Activated T-cell treated with anti-CD3 and anti-CD28 coated beads for 1 hour (primary cell): ENCODE results near the gene LRCH1.

Experiments
- DNase-seq: peaks from one replicate; pipeline ENCODE4 v3.0.0-alpha.2; 2020; ENCODE audit warnings: low read depth

LRCH1 gene

GRCh38 chr13:46615888-46616531 is 63.0 kb downstream of the LRCH1 start:
- no peak for DNase-seq

DNA sequence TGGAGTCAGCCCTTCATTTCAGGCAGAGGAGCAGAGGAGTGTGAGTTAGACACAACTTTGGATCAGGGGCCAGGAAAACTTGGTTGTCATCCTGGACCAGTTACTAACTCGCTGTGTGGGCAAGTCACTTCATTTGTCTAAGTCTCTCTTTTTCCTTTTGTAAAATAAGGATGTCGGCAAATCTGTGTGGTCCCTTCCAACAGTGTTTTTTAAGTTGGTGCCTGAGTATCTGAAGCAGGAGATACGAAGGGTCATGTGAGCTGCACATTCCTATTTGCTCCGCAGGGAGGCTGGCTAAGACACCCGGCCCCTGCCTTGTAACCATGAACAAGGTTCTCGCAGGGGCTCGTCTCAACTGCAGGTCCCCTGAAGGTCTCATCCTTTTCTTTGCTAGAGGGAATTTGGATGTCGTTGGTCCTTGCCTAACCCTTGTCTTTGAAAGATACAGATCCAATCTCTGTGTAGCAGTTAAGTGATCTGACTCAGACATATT is 64.3 kb downstream of the LRCH1 start:
- no peak for DNase-seq

- no peak for DNase-seq
Measured at GRCh38 chr13:46617885-46618284, 64.9 kb downstream of the LRCH1 start.

GRCh38 chr13:46618694-46619254 is 65.8 kb downstream of the LRCH1 start:
- DNase-seq, result no peak

DNA sequence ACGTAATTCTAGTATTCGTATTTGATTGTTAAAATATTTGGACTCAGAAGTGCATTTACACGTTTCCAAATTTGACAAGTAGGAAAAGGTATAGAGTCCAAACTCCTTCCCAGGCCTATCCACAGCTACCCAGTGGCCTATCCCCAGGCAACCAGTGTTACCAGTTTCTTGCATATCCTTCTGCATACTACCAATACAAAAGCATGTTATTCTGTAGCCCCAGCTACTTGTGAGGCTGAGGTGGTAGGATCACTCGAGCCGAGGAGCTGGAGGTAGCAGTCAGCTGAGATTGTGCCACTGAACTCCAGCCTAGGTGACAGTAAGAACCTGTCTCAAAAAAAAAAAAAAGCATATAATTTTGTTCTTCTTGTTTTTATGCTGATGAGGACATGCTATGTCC is 67.1 kb downstream of the LRCH1 start:
- no peak for DNase-seq

GRCh38 chr13:46620471-46620870 is 67.5 kb downstream of the LRCH1 start:
- no peak for DNase-seq

- no peak for DNase-seq
Measured at GRCh38 chr13:46621133-46621532, 68.2 kb downstream of the LRCH1 start.

- DNase-seq, result no peak
Measured at GRCh38 chr13:46621792-46622629, 69.0 kb downstream of the LRCH1 start.

DNA sequence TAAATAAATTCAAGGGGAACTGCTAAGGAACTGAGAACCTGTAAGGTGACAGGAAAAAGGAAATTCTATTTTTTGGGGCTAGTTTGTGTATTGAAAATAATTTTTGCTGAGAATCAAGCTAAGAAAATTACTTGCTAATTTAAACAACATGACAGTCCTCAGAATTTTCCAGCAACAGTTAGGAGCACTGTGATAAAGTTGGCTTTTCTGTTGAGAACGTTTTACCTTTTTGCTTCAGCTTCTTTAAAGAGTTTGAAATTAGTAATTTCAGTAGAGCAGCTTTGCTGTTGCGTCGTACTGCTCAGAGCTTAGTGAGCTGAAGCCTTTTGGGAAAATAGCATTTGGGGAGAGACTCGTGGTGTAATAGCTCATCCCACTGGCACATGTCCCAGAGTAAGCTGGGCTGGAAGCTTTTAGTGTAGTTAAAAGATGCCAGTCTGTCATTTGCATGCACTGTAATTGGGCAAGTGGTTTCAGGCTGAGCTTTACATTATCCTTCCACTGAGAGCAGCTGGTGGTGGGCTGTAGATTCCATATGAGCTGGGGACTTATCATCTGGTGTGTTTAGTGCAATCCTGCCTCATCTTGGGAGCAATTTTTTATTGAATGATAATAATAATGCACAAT is 69.8 kb downstream of the LRCH1 start:
- no peak for DNase-seq

DNA sequence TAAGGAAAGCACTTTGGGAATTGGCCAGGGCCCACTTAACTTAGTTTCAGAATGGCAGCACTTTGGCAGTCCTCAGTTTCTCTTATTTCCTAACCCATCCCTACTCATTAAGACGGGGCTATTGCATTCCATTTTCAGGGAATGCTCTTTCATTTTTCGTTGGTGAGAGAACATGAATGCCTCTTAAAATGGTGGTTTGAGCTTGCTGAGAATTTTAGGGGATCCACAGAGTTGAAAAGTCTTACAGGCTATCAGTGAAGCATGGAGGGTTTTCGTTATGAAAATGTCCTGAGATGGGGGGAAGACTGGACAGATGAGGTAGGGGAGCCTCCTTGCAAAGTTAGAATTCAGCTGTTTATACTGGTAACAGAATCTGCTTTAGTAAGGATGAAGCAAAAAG is 71.4 kb downstream of the LRCH1 start:
- no peak for DNase-seq

GRCh38 chr13:46624821-46625220 is 71.9 kb downstream of the LRCH1 start:
- no peak for DNase-seq

DNA sequence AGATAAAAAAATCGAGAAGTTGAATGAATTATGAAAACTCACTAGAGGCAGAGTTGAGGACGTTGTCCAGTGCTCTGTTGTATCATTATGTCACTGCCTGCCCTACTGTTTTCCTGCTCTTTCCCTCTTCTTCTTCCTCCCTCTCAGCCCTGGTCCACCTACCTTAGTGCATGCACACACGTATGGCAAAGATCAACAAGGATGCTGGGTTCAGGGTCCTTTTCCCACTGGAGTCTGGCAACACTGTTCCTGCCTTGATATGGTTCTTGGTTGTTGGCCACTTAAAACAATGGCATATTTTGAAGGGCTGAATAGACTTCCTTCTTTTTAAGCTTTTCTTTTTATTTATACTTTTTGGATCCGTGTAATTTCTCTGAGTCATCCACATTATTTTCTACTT is 74.5 kb downstream of the LRCH1 start:
- no peak for DNase-seq

DNA sequence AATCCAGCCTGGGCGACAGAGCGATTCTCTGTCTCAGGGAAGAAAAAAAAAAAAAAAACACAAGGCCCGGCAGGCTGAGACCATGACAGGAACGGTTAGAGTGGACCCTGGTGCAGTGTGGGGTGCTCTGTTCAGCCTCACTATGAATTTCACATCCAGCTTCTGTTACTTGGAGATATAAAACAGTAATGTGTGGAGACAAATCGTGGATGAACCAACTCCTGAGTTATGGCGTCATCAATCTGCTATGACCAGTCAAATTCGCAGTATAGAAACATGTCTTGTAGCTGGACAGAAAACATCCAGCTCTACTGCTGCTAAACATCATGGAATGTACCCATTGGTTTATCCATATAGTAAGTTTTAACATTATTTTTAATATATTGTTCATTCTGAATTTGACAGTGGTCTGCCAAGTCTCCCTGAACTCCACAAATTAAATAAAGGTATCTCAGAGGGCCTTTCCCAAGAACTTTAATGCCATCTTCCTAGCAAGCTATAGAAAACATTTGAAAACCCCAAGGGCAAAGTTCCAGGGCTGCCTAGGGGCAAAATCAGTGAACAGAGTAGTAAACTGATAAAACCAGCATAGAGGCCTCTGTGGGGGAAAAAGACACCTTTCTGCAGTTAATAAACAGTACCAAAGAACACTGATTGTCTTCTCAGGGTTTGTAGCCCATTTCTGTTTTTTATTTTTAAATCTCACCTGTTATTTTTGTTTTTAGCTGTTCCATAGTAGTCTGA is 75.8 kb downstream of the LRCH1 start:
- no peak for DNase-seq

GRCh38 chr13:46629811-46630413 is 76.9 kb downstream of the LRCH1 start:
- no peak for DNase-seq

GRCh38 chr13:46630431-46631178 is 77.6 kb downstream of the LRCH1 start:
- no peak for DNase-seq

- no peak for DNase-seq
Measured at GRCh38 chr13:46631179-46631542, 78.2 kb downstream of the LRCH1 start.

DNA sequence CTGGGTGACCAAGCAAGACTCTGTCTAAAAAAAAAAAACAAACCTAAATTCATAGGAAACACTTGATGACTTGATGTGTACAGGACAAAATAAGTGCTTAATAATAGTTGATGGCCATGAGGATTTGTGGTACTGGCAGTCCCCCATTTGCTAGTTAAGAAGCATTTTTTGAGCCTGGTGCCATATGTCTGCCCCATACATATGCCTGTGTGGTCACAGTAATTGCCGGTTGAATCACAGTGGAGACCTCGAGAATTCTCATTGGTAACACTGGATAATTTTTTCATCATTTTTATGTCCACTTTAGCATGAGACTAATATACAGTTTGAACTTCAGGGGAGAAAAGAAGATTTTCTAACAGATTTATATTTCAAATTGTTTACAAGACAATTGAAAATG is 79.2 kb downstream of the LRCH1 start:
- DNase-seq, result no peak

GRCh38 chr13:46633416-46633815 is 80.4 kb downstream of the LRCH1 start:
- no peak for DNase-seq

- no peak for DNase-seq
Measured at GRCh38 chr13:46636451-46636850, 83.5 kb downstream of the LRCH1 start.

DNA sequence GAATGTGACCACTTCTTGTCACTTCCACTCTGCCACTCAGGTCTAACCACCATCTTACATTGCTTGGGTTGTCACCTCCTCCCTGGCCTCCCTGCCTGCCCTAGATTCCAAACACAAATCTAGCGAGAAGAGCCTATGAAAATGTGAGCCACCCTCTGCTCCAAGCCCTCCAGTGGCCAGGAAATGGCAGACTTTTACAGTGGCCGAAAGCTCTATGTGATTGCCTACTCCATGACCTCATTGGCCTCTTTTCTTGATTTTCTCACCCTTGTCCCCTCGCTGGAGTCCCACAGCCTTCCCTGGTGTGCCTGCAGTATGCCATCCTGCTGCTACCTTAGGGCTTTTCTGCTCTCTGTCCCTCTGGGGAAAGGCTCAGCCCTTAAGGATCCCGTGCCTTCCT is 84.2 kb downstream of the LRCH1 start:
- no peak for DNase-seq

GRCh38 chr13:46638262-46638661 is 85.3 kb downstream of the LRCH1 start:
- no peak for DNase-seq
